Stomach smooth muscle (tissue), 2 donors: ENCODE data around the gene CLIC3.

ENCODE experiments used
- H3K27ac ChIP-seq: one replicate; pipeline ENCODE4 v1.7.0; 2013; ENCODE audit warnings: mild to moderate bottlenecking, low read length, inconsistent platforms
- H3K27me3 ChIP-seq, 2 donors: one replicate each; pipeline ENCODE4 v1.7.0; 2013; ENCODE audit warnings: low read length in 2 of 2; ENCODE audit not compliant: insufficient read depth in 2 of 2, control insufficient read depth in 1 of 2
- H3K36me3 ChIP-seq, 2 donors: one replicate each; pipeline ENCODE4 v1.7.0; 2013; ENCODE audit warnings: low read length in 2 of 2; ENCODE audit not compliant: control insufficient read depth in 2 of 2, insufficient read depth in 2 of 2
- H3K4me1 ChIP-seq: one replicate; pipeline ENCODE4 v1.7.0; 2013; ENCODE audit warnings: low read length; ENCODE audit not compliant: control insufficient read depth, insufficient read depth
- H3K4me3 ChIP-seq, 2 donors: one replicate each; pipeline ENCODE4 v1.7.0; 2013; ENCODE audit warnings: low read length in 2 of 2
- H3K9ac ChIP-seq, 2 donors: one replicate each; pipeline ENCODE4 v1.7.0; 2013; ENCODE audit warnings: low read length in 2 of 2, mild to moderate bottlenecking in 1 of 2
- H3K9me3 ChIP-seq, 2 donors: one replicate each; pipeline ENCODE4 v1.7.0; 2013; ENCODE audit warnings: low read length in 2 of 2; ENCODE audit not compliant: control insufficient read depth in 2 of 2
- donor health status: healthy.
- donor health status: Pancreatic carcinoma.

The CLIC3 gene

DNA sequence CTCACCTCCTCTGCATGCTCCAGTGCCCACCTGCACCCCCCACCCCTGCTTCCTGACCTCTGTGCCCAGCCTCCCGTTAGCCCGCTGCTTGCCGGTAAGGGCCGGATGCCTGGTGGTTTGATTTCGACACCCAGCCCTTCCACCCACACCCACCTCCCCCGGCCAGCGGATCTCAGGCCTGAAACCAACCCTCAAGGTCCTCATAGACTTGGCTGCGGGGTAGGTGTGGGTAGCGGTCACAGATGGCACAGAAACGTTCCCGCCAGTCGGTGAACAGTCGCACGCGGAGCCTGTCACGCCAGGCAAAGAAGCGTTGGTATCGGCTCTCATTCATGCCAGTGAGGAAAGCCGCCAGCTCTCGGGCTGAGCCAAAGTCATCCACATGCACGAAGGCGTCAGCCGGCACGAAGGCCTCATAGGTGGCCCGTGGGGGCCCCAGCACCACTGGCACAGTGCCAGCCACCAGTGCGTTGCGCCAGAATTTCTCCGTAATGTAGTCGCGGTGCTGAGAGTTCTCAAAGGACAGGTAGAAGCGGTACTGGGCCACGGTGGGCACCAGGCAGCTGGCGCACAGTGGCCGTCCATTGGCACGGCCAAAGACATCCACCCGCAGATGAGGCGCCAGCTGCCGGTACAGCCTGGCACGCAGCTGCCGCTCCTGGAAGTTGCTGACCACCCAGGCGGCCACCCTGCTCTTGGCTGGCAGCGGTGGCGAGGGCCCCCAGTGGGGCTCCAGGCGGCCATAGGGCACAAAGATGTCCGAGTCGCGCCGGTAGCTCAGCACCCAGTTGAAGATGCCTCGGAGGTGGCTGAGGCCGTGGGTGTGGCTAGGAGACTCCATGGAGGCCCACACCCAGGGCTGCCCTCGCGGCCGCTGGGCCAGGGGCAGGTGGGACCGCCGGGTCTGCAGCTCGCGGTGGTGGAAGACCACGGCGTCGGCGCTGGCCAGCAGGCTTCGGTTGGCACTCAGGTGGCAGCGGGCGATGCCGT lies 34.5 kb upstream of the CLIC3 start:
- Histone ChIP-seq H3K4me3 (no peak overlapping the region), H3K9ac (no peak overlapping the region), H3K27ac (no peak overlapping the region), H3K4me1 (peaks cover 37% of the 10 kb centered on the region), H3K27me3 (peaks cover 0 to 7% of the 10 kb centered on the region in 2 donors), H3K36me3 (no peaks in the 10 kb centered on the region), H3K9me3 (no peaks in the 10 kb centered on the region)

DNA sequence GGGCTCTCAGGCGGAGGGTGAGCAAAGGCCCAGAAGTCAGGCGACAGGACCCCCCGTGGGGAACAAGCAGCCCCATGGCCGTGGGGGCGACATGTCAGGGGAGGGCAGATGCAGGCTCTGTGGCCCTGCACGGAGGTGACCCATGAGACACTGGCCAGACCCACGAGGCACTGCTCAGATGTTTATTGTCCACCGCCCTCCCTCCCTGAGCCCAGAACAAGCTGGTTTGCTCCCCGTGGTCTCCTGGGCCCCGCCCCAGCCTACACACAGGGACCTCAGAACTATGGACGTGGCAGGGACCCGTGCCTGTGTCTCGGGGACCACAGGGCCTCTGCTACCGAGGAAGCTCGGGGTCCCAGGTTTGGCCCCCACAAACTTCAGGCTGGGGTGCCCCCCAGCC lies 33.6 kb upstream of the CLIC3 start:
- Histone ChIP-seq H3K4me3 (no peak overlapping the region), H3K4me1 (peaks cover 33% of the 10 kb centered on the region), H3K9me3 (no peaks in the 10 kb centered on the region), H3K27ac (no peak overlapping the region), H3K27me3 (peaks cover 0 to 1% of the 10 kb centered on the region in 2 donors), H3K9ac (no peak overlapping the region), H3K36me3 (no peaks in the 10 kb centered on the region)

- Histone ChIP-seq H3K9me3 (no peaks in the 10 kb centered on the region), H3K9ac (no peak overlapping the region), H3K27me3 (no peaks in the 10 kb centered on the region), H3K4me3 (peak overlapping the region; percentile 71 to 77), H3K27ac (no peak overlapping the region), H3K4me1 (peaks cover 33% of the 10 kb centered on the region), H3K36me3 (no peaks in the 10 kb centered on the region)
These were observed 32.9 kb upstream of the CLIC3 start for GRCh38 chr9:137029058-137029936.

DNA sequence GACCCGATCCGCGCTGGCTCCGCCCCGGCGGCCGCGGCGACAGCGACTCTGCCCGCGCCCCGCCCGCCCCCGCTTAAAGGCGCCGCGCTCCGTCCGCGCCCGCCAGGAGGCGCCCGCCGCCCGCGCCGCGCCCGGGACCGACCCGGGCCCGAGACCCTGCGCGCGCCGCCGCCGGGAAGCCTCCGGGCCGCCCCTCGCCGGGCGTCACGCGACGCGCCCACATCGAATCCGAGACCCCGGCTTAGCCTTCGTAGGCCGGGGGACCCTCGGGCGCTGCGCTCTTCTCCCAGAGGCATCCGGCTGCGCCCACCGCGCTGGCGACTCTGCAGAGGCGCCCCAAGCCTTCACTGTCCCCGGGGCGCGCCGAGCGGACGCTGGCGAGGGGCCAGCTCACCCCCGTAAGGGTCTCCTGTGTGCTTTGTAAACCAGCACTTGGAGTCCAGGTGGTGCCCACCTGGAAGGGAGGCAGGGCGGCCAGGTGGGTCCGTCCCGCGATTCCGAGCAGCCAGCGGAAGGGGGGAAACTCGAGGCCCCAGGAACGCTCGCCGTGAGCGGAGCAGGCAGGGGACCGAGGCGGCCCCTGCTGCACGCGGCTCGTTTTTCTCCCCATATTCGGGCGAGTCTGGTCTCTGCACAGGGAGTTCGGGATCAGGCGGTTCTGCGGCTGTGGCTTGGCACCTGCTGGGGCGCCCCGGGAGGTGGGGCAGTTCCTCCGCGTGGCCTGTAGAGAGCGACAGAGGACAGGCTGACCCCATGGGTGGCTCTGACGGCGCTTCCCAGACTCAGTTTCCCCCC lies 32.1 kb upstream of the CLIC3 start:
- H3K36me3 ChIP-seq: no peaks in the 10 kb centered on the region
- no peaks in the 10 kb centered on the region for H3K27me3 ChIP-seq
- peak overlapping the region; percentile 71 to 77 for H3K4me3 ChIP-seq
- H3K27ac ChIP-seq: no peak overlapping the region
- H3K9me3 ChIP-seq: no peaks in the 10 kb centered on the region
- peaks cover 33% of the 10 kb centered on the region for H3K4me1 ChIP-seq
- peak overlapping the region; percentile 13 to 64 for H3K9ac ChIP-seq

DNA sequence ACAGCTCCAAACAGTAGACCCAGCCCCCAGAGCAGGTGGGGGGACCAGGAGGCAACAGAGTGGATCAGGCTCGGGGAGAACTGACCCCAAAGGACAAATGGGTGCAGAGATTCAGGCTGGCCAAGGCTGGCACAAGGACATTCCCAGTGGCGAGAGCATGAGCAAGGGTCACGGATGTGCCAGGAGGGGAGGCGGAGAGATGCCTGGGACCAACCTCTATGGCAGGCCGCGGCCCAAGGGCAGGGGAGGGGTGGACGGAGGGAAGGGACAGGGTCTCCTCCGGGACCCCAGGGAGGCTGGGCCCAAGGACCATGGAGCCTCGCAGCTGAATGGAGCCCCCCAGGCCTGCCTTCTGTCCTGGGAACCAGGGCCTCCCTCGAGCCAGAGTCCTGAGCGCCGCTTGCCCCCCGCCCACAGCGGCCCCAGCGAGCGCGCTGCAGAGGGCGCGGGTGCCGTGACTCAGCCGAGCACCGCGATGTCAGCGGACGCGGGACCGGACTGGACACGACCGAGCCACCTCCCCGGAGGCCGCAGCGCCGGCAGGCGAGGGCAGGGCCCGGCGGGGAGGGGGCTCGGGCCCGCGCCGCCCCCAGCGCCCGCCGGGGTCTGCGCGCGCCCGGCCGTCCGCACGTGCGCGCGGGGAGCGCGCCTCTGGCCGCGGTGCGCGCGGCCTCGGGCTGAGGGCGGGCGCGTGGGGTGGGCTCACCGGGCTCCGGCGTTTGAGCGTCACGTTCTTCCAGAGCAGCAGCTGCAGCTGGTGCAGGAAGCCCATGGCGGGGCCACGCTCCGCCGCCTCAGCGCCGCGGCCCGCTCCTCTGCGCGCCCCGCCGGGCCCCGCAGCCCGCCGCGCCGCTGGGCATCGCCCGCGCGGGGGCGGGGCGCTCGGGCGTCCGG lies 31.2 kb upstream of the CLIC3 start, which contains the start of gene ABCA2:
TSS of gene ABCA2 (minus strand) at position 869 of the 894 bp plus-strand sequence. CDS start at position 772, 97 bp downstream.
- Histone ChIP-seq H3K4me1 (peaks cover 33% of the 10 kb centered on the region), H3K9me3 (no peaks in the 10 kb centered on the region), H3K4me3 (peak within 1 kb of the TSS; percentile 71 to 77), H3K27ac (no peak within 1 kb of the TSS), H3K9ac (peak within 1 kb of the TSS; percentile 64 to 73), H3K36me3 (no peaks in the 10 kb centered on the region), H3K27me3 (no peaks in the 10 kb centered on the region)

DNA sequence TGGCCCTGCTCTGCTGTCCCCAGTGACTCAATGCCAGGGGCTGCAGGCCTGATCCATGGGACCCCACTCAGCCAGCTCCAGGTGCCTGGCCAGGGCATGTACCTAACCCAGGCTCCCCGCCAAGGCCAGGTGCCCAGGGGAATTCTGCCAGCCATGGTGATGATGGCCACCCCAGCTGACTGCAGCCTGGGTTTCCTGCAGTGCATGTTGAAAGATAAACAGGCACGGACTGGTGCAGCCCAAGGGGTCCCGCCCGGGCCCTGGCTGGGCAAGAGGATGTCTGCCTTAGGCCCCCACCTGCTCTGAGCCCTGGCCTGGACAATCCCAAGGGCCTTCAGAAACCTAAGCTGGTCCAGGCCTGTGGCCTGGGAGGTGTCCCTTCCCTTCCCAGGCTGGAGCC lies 30.5 kb upstream of the CLIC3 start:
- Histone ChIP-seq H3K27ac (no peak overlapping the region), H3K36me3 (no peaks in the 10 kb centered on the region), H3K9ac (peak overlapping the region in 1 of 2 donors; percentile 41), H3K27me3 (no peaks in the 10 kb centered on the region), H3K4me1 (peaks cover 33% of the 10 kb centered on the region), H3K4me3 (peak overlapping the region; percentile 47 to 74), H3K9me3 (no peaks in the 10 kb centered on the region)

DNA sequence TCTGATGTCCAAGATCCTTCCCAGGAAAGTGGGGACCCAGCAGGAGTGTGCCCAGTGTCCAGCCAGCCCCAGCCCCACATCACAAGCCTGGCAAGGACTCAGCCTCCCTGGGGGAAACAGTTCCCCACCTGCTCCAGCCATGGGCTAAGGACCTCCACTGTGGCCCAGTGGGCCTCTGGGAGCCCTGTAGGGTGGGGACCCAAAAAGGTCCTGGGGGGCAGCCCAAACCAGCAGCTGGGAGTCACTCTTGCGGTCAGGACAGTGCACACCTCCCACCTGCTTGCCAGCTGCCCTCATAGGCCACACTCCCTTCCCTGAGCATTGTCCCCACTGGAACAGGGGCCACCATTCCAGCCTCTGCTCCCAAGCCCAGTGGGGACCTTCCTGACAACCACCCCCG lies 30.0 kb upstream of the CLIC3 start:
- H3K9me3 ChIP-seq: no peaks in the 10 kb centered on the region
- no peaks in the 10 kb centered on the region for H3K36me3 ChIP-seq
- no peaks in the 10 kb centered on the region for H3K27me3 ChIP-seq
- H3K4me1 ChIP-seq: peaks cover 33% of the 10 kb centered on the region
- no peak overlapping the region for H3K4me3 ChIP-seq
- no peak overlapping the region for H3K27ac ChIP-seq
- no peak overlapping the region for H3K9ac ChIP-seq

DNA sequence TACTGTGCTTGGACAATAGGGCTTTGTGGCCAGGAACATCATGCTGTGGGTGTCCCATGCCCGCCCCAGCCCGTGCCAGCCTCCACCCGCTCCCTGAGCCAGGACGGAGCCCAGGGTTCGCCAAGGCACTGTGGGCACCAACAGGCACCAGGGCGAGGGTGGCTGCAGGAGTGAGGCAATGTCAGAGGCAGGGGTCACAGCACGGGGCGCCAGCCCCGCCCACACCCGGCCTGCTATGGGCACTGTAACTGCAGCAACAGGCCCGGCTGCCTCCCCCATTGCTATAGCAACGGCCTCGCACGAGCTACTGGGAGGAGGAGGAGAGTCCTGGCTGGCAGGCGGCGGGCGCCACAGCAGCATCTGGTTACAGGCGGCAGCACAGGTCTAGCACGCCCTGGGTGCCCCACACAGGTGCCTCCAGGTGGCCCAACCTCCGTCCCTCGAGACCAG lies 29.2 kb upstream of the CLIC3 start:
- H3K36me3 ChIP-seq: no peaks in the 10 kb centered on the region
- peaks cover 33% of the 10 kb centered on the region for H3K4me1 ChIP-seq
- H3K4me3 ChIP-seq: no peak overlapping the region
- no peak overlapping the region for H3K9ac ChIP-seq
- H3K27me3 ChIP-seq: no peaks in the 10 kb centered on the region
- no peak overlapping the region for H3K27ac ChIP-seq
- H3K9me3 ChIP-seq: no peaks in the 10 kb centered on the region

- no peaks in the 10 kb centered on the region for H3K27me3 ChIP-seq
- H3K9ac ChIP-seq: no peak overlapping the region
- H3K27ac ChIP-seq: no peak overlapping the region
- H3K4me3 ChIP-seq: no peak overlapping the region
- H3K4me1 ChIP-seq: peaks cover 23% of the 10 kb centered on the region
- H3K9me3 ChIP-seq: no peaks in the 10 kb centered on the region
- no peaks in the 10 kb centered on the region for H3K36me3 ChIP-seq
These were observed 27.2 kb upstream of the CLIC3 start for GRCh38 chr9:137023583-137023991.
